B cell (primary cell): Measurements from ENCODE around the gene ETV6.

Experiments used
- EZH2 ChIP-seq: IDR thresholded peaks from 2 replicates; pipeline ENCODE4 v1.6.1; 2012; ENCODE audit warnings: borderline replicate concordance, low read depth, mild to moderate bottlenecking, moderate library complexity, low read length; ENCODE audit not compliant: insufficient read depth, poor library complexity, severe bottlenecking
- TF ChIP-seq, protein P1 (sequence below): fragments of 200-600 bp; IDR thresholded peaks from one replicate; pipeline ENCODE4 v1.8.0; 2022; ENCODE audit warnings: antibody characterized with exemption, mild to moderate bottlenecking

DNA sequence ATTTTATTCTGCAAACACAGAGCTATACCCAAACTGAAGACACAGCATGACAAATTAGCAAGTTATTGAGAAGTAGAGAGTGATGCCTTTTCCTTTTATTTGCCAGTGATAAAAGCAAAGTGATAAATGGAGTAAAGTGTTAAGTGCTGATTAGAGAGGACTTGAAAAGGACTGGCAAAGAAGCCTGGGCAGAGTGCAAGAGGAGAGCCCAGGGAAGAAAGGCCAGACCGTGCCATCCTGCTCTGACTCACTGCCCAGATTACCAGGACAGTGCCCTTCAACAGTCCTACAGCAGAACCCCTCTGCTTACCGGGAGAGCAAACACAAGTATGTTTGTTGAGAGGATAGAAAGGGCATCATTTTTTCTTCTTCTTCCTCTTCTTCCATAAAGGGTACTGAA is 106.5 kb downstream of the ETV6 start:
- TF ChIP-seq, protein P1, sequence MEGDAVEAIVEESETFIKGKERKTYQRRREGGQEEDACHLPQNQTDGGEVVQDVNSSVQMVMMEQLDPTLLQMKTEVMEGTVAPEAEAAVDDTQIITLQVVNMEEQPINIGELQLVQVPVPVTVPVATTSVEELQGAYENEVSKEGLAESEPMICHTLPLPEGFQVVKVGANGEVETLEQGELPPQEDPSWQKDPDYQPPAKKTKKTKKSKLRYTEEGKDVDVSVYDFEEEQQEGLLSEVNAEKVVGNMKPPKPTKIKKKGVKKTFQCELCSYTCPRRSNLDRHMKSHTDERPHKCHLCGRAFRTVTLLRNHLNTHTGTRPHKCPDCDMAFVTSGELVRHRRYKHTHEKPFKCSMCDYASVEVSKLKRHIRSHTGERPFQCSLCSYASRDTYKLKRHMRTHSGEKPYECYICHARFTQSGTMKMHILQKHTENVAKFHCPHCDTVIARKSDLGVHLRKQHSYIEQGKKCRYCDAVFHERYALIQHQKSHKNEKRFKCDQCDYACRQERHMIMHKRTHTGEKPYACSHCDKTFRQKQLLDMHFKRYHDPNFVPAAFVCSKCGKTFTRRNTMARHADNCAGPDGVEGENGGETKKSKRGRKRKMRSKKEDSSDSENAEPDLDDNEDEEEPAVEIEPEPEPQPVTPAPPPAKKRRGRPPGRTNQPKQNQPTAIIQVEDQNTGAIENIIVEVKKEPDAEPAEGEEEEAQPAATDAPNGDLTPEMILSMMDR = no peak
- no peak for TF ChIP-seq EZH2
